LNCAP (cell line): ENCODE measurements around the gene CCNE1.

ENCODE experiments used
- TF ChIP-seq, protein P1 (sequence below): fragments of 450-650 bp; IDR thresholded peaks from 2 replicates; pipeline ENCODE4 v1.5.1; 2017; ENCODE audit warnings: mild to moderate bottlenecking

The CCNE1 gene

GRCh38 chr19:29770648-29771047 is 41.1 kb upstream of the CCNE1 start:
- TF ChIP-seq, protein P1, sequence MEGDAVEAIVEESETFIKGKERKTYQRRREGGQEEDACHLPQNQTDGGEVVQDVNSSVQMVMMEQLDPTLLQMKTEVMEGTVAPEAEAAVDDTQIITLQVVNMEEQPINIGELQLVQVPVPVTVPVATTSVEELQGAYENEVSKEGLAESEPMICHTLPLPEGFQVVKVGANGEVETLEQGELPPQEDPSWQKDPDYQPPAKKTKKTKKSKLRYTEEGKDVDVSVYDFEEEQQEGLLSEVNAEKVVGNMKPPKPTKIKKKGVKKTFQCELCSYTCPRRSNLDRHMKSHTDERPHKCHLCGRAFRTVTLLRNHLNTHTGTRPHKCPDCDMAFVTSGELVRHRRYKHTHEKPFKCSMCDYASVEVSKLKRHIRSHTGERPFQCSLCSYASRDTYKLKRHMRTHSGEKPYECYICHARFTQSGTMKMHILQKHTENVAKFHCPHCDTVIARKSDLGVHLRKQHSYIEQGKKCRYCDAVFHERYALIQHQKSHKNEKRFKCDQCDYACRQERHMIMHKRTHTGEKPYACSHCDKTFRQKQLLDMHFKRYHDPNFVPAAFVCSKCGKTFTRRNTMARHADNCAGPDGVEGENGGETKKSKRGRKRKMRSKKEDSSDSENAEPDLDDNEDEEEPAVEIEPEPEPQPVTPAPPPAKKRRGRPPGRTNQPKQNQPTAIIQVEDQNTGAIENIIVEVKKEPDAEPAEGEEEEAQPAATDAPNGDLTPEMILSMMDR: no peak

DNA sequence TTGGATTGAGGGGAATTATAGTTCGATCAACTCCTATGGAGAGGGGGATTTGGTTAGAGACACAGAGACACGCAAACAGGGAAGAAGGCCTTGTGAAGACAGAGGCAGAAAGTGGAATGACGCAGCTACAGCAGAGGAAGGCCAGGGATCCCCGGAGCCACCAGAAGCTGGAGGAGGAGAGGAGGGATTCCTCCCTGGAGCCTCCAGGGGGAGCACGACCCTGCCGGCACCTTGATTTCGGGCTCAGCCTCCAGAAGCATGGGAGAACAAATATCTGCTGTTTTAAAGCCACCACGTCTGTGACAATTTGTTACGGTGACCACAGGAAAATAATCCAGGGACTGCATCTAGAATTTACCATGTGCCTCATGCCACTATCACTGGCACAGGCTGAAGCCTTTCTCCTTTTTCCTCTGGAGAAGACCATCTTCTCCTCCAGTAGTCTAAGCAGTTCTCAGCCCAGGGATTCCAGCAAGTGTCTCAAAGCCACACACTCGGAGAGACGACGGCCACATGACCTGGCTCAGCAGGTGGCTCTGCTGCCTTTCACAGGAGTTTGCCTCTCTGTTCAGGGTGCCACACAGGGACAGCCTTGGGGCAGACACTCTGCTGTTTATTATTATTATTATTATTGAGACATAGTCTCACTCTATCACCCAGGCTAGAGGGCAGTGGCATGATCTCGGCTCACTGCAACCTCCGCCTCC is 39.9 kb upstream of the CCNE1 start:
- TF ChIP-seq, protein P1: peak; percentile 71

DNA sequence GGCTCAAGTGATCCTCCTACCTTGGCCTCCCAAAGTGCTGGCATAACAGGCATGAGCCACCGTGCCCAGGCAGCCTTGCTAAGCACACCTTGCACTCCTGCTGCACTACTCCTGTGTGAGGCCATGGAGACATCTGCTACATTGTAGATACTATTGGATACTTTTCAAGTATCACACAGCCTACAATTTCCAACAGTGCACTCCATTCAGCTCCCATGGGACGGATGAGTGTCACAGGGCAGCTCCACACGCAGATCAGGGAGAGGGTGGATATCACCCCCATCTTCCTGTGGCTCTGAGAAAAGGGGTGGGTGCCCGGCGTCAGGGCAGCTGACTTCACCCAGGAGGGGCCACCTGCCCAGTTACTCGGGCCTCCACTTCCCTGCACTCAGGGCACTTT is 39.1 kb upstream of the CCNE1 start:
- TF ChIP-seq, protein P1: no peak

DNA sequence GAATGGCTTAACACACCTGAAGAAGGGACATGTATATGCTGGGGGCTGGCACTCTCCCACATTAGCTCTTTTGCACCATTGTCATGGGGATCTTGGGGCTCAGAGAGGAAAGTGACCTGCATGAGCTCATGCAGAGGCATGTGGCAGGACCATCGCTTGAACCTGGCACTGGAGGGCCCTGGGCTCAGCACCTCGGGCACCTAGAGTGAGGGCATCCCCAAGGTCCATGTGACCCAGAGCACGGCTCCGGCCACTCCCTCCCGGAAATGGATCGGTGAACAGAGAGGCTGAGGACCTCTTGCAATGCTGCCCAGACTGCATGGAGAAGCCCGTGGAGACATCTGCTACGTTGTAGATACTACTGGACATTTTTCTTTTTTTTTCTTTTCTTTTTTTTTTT is 38.6 kb upstream of the CCNE1 start:
- TF ChIP-seq, protein P1: no peak

DNA sequence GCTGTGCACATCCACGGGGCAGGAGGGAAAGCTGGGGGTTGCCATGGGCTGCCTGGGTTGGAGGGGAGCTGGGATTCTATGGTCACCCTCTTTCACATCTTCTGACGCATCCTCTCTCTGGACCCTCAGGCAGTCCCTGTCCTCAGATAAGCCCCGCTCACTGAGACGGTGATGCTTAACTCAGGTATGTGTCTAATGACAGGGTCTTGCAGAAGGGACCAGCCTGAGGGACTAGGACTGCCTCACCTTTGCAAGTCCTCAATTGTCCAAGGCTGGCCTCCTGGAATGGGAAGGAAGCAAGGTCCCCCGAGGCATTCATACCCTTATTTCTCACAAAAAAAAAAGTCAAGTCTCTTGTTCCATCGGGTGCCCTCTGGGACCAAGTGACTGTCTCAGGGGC is 37.7 kb upstream of the CCNE1 start:
- TF ChIP-seq, protein P1: no peak

DNA sequence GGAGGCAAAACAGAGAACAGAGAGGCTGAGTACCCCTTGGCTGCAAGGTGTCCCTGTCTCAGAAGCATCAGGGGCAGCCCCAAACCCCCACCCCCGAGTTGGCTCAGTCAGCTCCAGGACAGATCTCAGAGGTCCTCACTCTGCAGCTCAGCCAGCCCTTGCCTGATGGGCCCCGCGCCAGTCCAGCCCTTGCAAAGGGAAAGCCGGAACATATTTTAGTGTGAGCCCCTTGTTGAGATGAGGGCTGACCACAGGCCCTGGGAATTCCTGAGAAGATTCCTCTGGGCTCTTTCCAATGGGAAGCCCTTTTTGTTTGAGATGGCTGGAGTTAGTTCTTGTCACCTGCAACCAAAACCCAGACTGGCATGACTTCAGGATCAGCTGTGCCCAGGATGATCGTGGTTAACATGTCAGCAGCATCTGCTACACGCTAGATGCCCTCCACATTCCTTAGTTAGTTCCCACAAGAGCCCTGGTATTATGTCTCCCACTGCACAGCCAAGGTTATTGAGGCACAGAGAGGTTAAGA is 33.9 kb upstream of the CCNE1 start:
- TF ChIP-seq, protein P1: no peak

DNA sequence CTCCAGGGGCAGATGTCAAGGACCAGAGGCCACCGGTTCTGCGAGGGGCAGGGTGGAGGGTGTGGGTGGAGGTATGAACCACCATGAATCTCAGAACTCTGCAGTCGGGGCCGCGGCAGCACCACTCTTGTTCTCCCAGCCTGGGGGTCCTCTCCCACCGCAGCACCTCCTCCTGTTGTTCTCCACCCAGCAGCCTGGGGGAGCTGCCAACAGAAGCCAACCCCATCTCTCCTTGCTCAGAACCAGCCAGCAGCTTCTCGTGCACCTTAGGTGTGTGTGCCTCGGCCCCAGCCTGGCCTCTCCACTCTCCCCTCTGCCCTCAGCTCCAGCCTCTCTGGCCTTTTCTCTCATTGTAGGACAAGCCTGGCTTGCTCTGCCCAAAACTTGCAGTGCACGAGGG is 31.9 kb upstream of the CCNE1 start:
- TF ChIP-seq, protein P1: no peak
